Measurements from ENCODE around the gene KRT4. TPM values are rescaled to one million over a fixed set of nuclear protein-coding genes. Genes with fewer than 3 reads are reported as not detected.

KRT4 gene
- polyA plus RNA-seq, 3 donors: not detected

GRCh38 chr12:52813203-52813819, 605 bp downstream of the KRT4 start:
- H3K27ac ChIP-seq (ENCODE audit: low read depth in 1 of 2, low read length in 2 of 2): no peak overlapping the region
- H3K27me3 ChIP-seq (ENCODE audit: control insufficient read depth in 2 of 2, insufficient read depth in 2 of 2, low read length in 2 of 2): no peaks in the 10 kb centered on the region
- Mint-ChIP-seq H3K27ac (no peak overlapping the region), H3K36me3 (no peaks in the 10 kb centered on the region), H3K4me1 (no peaks in the 10 kb centered on the region), H3K9me3 (peaks cover 0 to 2% (median 0%) of the 10 kb centered on the region in 7 donors), H3K4me3 (no peak overlapping the region), H3K27me3 (ENCODE audit: low read depth in 3 of 3) (peaks cover 2 to 7% (median 6%) of the 10 kb centered on the region in 3 donors)
- no peaks in the 10 kb centered on the region for H3K9me3 ChIP-seq (replicated peaks in 1 of 2; ENCODE audit: control insufficient read depth in 1 of 2, insufficient read depth in 1 of 2, low read length in 2 of 2)
- H4K20me1 ChIP-seq (ENCODE audit: insufficient read depth, low read length): no peaks in the 10 kb centered on the region
- 93% methylated on average over 7 of the region's 10 CpGs for WGBS (ENCODE audit: insufficient coverage)
- no peaks in the 10 kb centered on the region for H3K36me3 ChIP-seq (replicated peaks in 1 of 2; ENCODE audit: control insufficient read depth in 1 of 2, insufficient read depth in 2 of 2, low read length in 2 of 2)
- no peak overlapping the region for H3K9ac ChIP-seq (ENCODE audit: insufficient read depth, low read length, poor library complexity, severe bottlenecking)
- H2AFZ ChIP-seq (ENCODE audit: insufficient read depth, low read depth, low read length, poor library complexity, severe bottlenecking): no peak overlapping the region
- TF ChIP-seq CTCF (IDR thresholded peaks at IDR 0.05): no peak
- H3K4me2 ChIP-seq (replicated peaks; ENCODE audit: extremely low read depth, low read length, poor library complexity, severe bottlenecking): no peak overlapping the region
- no peak for DNase-seq
- intact Hi-C loops (cut with micrococcal nuclease): no loop called here
- no peaks in the 10 kb centered on the region for H3K4me1 ChIP-seq (ENCODE audit: control insufficient read depth in 1 of 2, insufficient read depth in 2 of 2, low read length in 2 of 2)
- no peak overlapping the region for H3K4me3 ChIP-seq (replicated peaks in 1 of 3; ENCODE audit: low read depth in 2 of 3, low read length in 3 of 3)
- no peaks in the 10 kb centered on the region for H3K79me2 ChIP-seq (ENCODE audit: insufficient read depth, low read length)

GRCh38 chr12:52812749-52813148, 1.2 kb downstream of the KRT4 start:
- H3K4me1 Mint-ChIP-seq: no peaks in the 10 kb centered on the region
- no peak overlapping the region for H3K4me3 Mint-ChIP-seq
- no peaks in the 10 kb centered on the region for H3K36me3 Mint-ChIP-seq
- WGBS (ENCODE audit: insufficient coverage): 100% methylated on average over 1 of the region's 3 CpGs
- H3K4me1 ChIP-seq (ENCODE audit: control insufficient read depth in 1 of 2, insufficient read depth in 2 of 2, low read length in 2 of 2): no peaks in the 10 kb centered on the region
- no peaks in the 10 kb centered on the region for H3K27me3 ChIP-seq (ENCODE audit: control insufficient read depth in 2 of 2, insufficient read depth in 2 of 2, low read length in 2 of 2)
- peaks cover 2 to 7% (median 4%) of the 10 kb centered on the region in 3 donors for H3K27me3 Mint-ChIP-seq (ENCODE audit: low read depth in 3 of 3)
- no peak overlapping the region for H3K9ac ChIP-seq (ENCODE audit: insufficient read depth, low read length, poor library complexity, severe bottlenecking)
- no peaks in the 10 kb centered on the region for H3K36me3 ChIP-seq (replicated peaks in 1 of 2; ENCODE audit: control insufficient read depth in 1 of 2, insufficient read depth in 2 of 2, low read length in 2 of 2)
- H3K9me3 ChIP-seq (replicated peaks in 1 of 2; ENCODE audit: control insufficient read depth in 1 of 2, insufficient read depth in 1 of 2, low read length in 2 of 2): no peaks in the 10 kb centered on the region
- DNase-seq: no peak
- H4K20me1 ChIP-seq (ENCODE audit: insufficient read depth, low read length): no peaks in the 10 kb centered on the region
- H3K4me2 ChIP-seq (replicated peaks; ENCODE audit: extremely low read depth, low read length, poor library complexity, severe bottlenecking): no peak overlapping the region
- no peaks in the 10 kb centered on the region for H3K79me2 ChIP-seq (ENCODE audit: insufficient read depth, low read length)
- no peak overlapping the region for H2AFZ ChIP-seq (ENCODE audit: insufficient read depth, low read depth, low read length, poor library complexity, severe bottlenecking)
- no peak overlapping the region for H3K27ac Mint-ChIP-seq
- peaks cover 0 to 2% (median 0%) of the 10 kb centered on the region in 7 donors for H3K9me3 Mint-ChIP-seq
- H3K4me3 ChIP-seq (replicated peaks in 1 of 3; ENCODE audit: low read depth in 2 of 3, low read length in 3 of 3): no peak overlapping the region
- TF ChIP-seq CTCF (IDR thresholded peaks at IDR 0.05): no peak
- H3K27ac ChIP-seq (ENCODE audit: low read depth in 1 of 2, low read length in 2 of 2): no peak overlapping the region
- intact Hi-C loops (cut with micrococcal nuclease): no loop called here

All from CD14-positive monocyte (primary cell).